Measurements from ENCODE around the gene EVA1C.

DNA sequence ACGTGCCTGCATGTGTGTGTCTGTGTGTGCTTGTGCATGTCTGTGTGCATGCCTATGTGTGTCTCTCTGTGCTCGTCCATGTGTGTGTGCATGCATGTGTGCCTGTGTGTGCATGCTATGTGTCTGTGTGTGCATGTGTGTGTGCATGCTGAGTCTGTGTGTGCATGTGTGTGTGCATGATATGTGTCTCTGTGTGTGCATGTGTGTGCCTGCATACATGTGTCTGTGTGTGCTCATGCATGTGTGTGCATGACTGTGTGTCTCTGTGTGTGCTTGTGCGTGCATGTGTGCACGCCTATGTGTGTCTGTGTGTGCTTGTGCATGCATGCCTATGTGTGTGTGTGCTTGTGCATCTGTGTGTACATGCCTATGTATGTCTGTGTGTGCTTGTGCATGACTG, 120.5 kb downstream of the EVA1C start:
- no peak for TF ChIP-seq EZH2phosphoT487 (IDR thresholded peaks at IDR 0.05; ENCODE audit: borderline replicate concordance, low read depth)
- TF ChIP-seq, protein P1, sequence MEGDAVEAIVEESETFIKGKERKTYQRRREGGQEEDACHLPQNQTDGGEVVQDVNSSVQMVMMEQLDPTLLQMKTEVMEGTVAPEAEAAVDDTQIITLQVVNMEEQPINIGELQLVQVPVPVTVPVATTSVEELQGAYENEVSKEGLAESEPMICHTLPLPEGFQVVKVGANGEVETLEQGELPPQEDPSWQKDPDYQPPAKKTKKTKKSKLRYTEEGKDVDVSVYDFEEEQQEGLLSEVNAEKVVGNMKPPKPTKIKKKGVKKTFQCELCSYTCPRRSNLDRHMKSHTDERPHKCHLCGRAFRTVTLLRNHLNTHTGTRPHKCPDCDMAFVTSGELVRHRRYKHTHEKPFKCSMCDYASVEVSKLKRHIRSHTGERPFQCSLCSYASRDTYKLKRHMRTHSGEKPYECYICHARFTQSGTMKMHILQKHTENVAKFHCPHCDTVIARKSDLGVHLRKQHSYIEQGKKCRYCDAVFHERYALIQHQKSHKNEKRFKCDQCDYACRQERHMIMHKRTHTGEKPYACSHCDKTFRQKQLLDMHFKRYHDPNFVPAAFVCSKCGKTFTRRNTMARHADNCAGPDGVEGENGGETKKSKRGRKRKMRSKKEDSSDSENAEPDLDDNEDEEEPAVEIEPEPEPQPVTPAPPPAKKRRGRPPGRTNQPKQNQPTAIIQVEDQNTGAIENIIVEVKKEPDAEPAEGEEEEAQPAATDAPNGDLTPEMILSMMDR (IDR thresholded peaks at IDR 0.05): no peak
- no peak for TF ChIP-seq EP300 (IDR thresholded peaks at IDR 0.05; ENCODE audit: borderline replicate concordance in 1 of 2, low read depth in 1 of 2, low read length in 1 of 2)
- TF ChIP-seq, protein P2, sequence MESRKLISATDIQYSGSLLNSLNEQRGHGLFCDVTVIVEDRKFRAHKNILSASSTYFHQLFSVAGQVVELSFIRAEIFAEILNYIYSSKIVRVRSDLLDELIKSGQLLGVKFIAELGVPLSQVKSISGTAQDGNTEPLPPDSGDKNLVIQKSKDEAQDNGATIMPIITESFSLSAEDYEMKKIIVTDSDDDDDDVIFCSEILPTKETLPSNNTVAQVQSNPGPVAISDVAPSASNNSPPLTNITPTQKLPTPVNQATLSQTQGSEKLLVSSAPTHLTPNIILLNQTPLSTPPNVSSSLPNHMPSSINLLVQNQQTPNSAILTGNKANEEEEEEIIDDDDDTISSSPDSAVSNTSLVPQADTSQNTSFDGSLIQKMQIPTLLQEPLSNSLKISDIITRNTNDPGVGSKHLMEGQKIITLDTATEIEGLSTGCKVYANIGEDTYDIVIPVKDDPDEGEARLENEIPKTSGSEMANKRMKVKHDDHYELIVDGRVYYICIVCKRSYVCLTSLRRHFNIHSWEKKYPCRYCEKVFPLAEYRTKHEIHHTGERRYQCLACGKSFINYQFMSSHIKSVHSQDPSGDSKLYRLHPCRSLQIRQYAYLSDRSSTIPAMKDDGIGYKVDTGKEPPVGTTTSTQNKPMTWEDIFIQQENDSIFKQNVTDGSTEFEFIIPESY (IDR thresholded peaks at IDR 0.05; ENCODE audit: borderline replicate concordance, low read depth): no peak
- no peak for TF ChIP-seq RAD21 (IDR thresholded peaks at IDR 0.05; ENCODE audit: low read length)
- TF ChIP-seq RFX5 (IDR thresholded peaks at IDR 0.05; ENCODE audit: low read length): no peak
- TF ChIP-seq, protein P3, sequence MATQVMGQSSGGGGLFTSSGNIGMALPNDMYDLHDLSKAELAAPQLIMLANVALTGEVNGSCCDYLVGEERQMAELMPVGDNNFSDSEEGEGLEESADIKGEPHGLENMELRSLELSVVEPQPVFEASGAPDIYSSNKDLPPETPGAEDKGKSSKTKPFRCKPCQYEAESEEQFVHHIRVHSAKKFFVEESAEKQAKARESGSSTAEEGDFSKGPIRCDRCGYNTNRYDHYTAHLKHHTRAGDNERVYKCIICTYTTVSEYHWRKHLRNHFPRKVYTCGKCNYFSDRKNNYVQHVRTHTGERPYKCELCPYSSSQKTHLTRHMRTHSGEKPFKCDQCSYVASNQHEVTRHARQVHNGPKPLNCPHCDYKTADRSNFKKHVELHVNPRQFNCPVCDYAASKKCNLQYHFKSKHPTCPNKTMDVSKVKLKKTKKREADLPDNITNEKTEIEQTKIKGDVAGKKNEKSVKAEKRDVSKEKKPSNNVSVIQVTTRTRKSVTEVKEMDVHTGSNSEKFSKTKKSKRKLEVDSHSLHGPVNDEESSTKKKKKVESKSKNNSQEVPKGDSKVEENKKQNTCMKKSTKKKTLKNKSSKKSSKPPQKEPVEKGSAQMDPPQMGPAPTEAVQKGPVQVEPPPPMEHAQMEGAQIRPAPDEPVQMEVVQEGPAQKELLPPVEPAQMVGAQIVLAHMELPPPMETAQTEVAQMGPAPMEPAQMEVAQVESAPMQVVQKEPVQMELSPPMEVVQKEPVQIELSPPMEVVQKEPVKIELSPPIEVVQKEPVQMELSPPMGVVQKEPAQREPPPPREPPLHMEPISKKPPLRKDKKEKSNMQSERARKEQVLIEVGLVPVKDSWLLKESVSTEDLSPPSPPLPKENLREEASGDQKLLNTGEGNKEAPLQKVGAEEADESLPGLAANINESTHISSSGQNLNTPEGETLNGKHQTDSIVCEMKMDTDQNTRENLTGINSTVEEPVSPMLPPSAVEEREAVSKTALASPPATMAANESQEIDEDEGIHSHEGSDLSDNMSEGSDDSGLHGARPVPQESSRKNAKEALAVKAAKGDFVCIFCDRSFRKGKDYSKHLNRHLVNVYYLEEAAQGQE (IDR thresholded peaks at IDR 0.05; ENCODE audit: low read depth, low read length): no peak
- no peak for TF ChIP-seq TAF1 (IDR thresholded peaks at IDR 0.05; ENCODE audit: borderline replicate concordance, low read depth, low read length)
- TF ChIP-seq GATA2 (CRISPR knock-in tag; IDR thresholded peaks at IDR 0.05): no peak
- no peak for TF ChIP-seq JUND (IDR thresholded peaks at IDR 0.05)
- TF ChIP-seq GABPA (IDR thresholded peaks at IDR 0.05; ENCODE audit: low read depth): no peak
